Endothelial cell (in vitro differentiated cells): ENCODE results near the gene COMMD4. TPM values are rescaled to one million over a fixed set of nuclear protein-coding genes. Genes with fewer than 3 reads are reported as not detected.

Experiments used
- DNase-seq: peaks from one replicate; pipeline ENCODE4 v3.0.0; 2021; ENCODE audit warnings: low spot score
- H3K27ac Mint-ChIP-seq: one replicate; pipeline ENCODE4 v1.8.0; 2021; ENCODE audit warnings: mixed read lengths, inconsistent platforms; ENCODE audit not compliant: unreplicated experiment
- H3K27me3 Mint-ChIP-seq: one replicate; pipeline ENCODE4 v1.8.0; 2021; ENCODE audit warnings: mild to moderate bottlenecking, moderate library complexity, mixed read lengths, inconsistent platforms; ENCODE audit not compliant: unreplicated experiment
- H3K36me3 Mint-ChIP-seq: one replicate; pipeline ENCODE4 v1.8.0; 2021; ENCODE audit warnings: mild to moderate bottlenecking, low read depth, mixed read lengths, inconsistent platforms; ENCODE audit not compliant: unreplicated experiment
- H3K4me1 Mint-ChIP-seq: one replicate; pipeline ENCODE4 v1.8.0; 2021; ENCODE audit warnings: mild to moderate bottlenecking, mixed read lengths, inconsistent platforms; ENCODE audit not compliant: unreplicated experiment
- H3K4me3 Mint-ChIP-seq: one replicate; pipeline ENCODE4 v1.8.0; 2021; ENCODE audit warnings: mild to moderate bottlenecking, mixed read lengths, inconsistent platforms; ENCODE audit not compliant: unreplicated experiment
- H3K9me3 Mint-ChIP-seq: one replicate; pipeline ENCODE4 v1.8.0; 2021; ENCODE audit warnings: mixed read lengths, inconsistent platforms; ENCODE audit not compliant: unreplicated experiment
- total RNA-seq: library from RNA; stranded (reverse); fragmentation: NEBNext Ultra II Directional; extraction: Animal tissue kit (Norgen Biotek cat#: 25700); gene quantifications from one replicate; pipeline ENCODE4 v1.2.1, GENCODE V29; 2021; ENCODE audit not compliant: unreplicated experiment
- TF ChIP-seq, protein P1 (sequence below): fragments of 200-600 bp; sonication (generic); IDR thresholded peaks from one replicate; pipeline ENCODE4 v1.5.0; 2021; ENCODE audit warnings: antibody characterized with exemption; ENCODE audit not compliant: unreplicated experiment

COMMD4 gene
- total RNA-seq, 1 donor from 2014 or later = 165 TPM

DNA sequence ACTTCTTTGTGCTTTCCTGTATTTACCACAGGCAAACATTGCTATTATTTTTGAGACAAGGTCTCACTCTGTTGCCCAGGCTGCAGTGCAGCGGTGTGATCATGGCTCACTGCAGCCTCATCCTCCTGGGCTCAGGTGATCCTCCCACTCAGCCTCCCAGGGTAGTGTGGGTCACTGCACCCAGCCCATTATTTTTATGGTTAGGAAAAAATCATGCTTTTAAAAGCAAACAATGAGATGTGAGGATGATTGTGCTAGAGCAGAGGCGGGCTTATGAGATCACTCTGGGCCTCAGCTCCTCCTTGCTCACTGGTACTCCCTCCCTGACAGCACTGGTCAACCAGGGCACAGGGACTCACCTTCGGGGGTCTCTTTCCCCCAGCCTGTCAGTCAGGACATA lies 30.3 kb downstream of the COMMD4 start:
- H3K36me3 Mint-ChIP-seq = peaks cover 17% of the 10 kb centered on the region
- H3K4me1 Mint-ChIP-seq = peaks cover 32% of the 10 kb centered on the region
- no peak for DNase-seq
- TF ChIP-seq, protein P1, sequence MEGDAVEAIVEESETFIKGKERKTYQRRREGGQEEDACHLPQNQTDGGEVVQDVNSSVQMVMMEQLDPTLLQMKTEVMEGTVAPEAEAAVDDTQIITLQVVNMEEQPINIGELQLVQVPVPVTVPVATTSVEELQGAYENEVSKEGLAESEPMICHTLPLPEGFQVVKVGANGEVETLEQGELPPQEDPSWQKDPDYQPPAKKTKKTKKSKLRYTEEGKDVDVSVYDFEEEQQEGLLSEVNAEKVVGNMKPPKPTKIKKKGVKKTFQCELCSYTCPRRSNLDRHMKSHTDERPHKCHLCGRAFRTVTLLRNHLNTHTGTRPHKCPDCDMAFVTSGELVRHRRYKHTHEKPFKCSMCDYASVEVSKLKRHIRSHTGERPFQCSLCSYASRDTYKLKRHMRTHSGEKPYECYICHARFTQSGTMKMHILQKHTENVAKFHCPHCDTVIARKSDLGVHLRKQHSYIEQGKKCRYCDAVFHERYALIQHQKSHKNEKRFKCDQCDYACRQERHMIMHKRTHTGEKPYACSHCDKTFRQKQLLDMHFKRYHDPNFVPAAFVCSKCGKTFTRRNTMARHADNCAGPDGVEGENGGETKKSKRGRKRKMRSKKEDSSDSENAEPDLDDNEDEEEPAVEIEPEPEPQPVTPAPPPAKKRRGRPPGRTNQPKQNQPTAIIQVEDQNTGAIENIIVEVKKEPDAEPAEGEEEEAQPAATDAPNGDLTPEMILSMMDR = no peak
- H3K27me3 Mint-ChIP-seq = peaks cover 6% of the 10 kb centered on the region
- H3K9me3 Mint-ChIP-seq = no peaks in the 10 kb centered on the region
- H3K4me3 Mint-ChIP-seq = no peak overlapping the region
- H3K27ac Mint-ChIP-seq = no peak overlapping the region

DNA sequence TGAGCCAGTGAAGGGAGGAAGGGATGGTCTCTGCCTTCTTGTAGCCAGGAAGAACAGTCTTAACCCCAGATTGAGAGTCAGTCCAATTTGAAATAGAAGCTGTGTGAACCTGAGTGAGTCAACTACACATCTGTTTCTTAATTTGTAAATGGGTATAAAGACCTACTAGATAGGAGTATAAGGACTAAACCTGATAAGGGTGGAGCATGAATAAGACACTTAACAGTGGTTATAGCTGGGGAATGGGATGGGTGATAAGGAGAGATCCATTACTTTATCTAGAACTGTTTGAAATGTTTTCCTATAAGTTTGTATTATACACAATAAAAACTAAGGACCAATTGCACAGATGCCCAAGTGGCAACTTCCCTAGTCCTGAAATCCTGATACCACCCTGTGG lies 31.1 kb downstream of the COMMD4 start:
- Mint-ChIP-seq H3K27ac (peak overlapping the region; percentile 63), H3K4me3 (peak overlapping the region; percentile 86), H3K36me3 (peaks cover 21% of the 10 kb centered on the region), H3K4me1 (peaks cover 38% of the 10 kb centered on the region), H3K9me3 (no peaks in the 10 kb centered on the region), H3K27me3 (peaks cover 6% of the 10 kb centered on the region)
- TF ChIP-seq, protein P1 = no peak
- DNase-seq = no peak

DNA sequence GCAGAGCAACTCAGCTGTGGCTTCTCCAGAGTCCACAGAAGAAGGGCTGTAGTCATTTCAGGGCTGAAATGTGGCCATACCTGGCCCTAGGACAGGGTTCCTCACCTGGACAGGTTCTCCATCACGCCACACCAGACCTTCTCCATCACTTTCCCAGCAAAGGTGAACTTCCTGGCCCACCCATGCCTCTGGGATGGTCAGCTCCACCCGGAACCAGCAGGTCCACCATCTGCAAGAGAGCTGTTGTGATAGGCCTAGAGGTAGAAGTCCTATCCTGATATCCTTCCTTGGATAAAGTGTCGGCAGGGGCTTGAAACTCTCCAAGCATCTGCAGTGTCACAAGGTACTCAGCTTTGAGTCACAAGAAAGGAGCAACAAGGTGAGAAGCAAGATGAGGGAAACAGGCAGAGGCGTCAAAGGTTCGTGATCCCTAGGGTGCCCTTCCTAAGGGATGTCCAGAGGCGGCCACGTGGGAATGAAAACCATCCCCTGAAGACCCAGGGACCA lies 31.6 kb downstream of the COMMD4 start:
- H3K36me3 Mint-ChIP-seq = peaks cover 21% of the 10 kb centered on the region
- no peaks in the 10 kb centered on the region for H3K9me3 Mint-ChIP-seq
- H3K27me3 Mint-ChIP-seq = peaks cover 6% of the 10 kb centered on the region
- TF ChIP-seq, protein P1 = no peak
- peak overlapping the region; percentile 86 for H3K4me3 Mint-ChIP-seq
- no peak for DNase-seq
- H3K4me1 Mint-ChIP-seq = peaks cover 38% of the 10 kb centered on the region
- peak overlapping the region; percentile 83 for H3K27ac Mint-ChIP-seq

DNA sequence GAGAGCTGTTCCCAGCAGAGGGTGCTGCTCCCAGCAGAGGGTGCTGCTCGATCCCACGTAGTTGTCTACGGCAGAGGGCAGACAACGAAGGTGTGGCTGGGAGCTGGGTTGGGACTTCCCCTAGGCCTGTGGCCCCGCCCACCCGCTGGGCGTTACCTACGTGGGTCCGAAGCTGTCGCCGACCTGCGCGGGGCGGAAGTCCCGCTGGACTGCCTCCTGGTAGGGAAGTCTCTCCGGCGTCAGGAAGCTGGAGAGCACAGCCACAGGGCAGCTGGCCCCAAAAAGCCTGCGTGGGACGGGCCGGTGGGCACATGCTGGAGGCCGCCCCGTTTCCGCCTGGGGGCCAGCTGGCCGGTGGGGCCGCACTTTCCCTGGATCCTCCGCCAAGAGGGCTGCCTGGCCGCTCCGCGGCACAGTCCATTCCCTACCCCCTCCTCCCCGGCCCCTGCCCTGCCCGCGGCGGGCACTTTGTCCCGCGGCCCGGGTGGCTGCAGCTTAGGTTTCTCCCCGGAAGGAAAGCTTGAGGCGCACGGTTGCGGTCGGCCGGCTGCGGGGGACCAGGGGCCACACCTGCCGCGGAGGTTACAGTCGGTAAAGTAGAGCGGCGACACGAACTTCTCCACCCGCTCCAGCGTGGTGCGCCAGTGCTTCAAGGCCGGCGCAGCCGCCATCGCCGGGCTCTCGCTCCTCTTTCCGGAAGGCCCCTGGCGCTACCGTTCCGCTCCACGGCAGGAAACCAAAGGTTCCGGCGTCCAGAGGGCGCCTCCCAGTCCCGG lies 32.2 kb downstream of the COMMD4 start, which contains the start of gene MAN2C1:
Gene MAN2C1 (minus strand): TSS at position 695 of the 776 bp plus-strand sequence. CDS start 24 bp downstream, at position 671.
- H3K9me3 Mint-ChIP-seq = no peaks in the 10 kb centered on the region
- H3K27ac Mint-ChIP-seq = peak within 1 kb of the TSS; percentile 96
- H3K27me3 Mint-ChIP-seq = peaks cover 6% of the 10 kb centered on the region
- H3K36me3 Mint-ChIP-seq = peaks cover 21% of the 10 kb centered on the region
- H3K4me1 Mint-ChIP-seq = peaks cover 43% of the 10 kb centered on the region
- peak; percentile 91 for DNase-seq
- TF ChIP-seq, protein P1 = no peak
- H3K4me3 Mint-ChIP-seq = peak within 1 kb of the TSS; percentile 88

DNA sequence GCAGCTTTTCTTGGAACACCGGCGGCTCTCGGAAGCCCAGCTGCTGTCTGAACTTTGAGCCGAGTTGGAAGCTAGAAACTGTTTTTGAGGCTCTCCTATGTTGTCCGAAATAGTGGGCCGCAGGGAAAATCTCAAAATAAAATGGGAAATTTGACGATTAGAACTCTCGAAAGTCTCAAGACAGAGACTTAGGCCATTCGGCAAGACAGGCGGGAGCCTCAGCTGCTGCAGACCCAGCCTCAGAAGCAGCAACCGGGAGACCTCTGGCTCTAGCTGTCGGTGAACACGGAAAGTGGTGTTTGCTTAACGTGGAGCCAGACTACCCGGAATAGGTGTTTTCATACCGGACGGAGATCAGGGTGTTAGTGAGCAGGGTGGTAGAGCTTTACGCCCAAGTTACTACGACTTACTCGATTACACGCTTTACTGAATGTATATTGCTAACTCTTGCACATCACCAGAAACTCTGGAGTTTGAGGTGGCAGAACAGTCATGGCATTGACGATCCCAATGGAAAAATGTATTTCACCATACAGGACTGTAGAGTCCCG lies 32.9 kb downstream of the COMMD4 start:
- peaks cover 44% of the 10 kb centered on the region for H3K4me1 Mint-ChIP-seq
- H3K9me3 Mint-ChIP-seq = no peaks in the 10 kb centered on the region
- peaks cover 6% of the 10 kb centered on the region for H3K27me3 Mint-ChIP-seq
- H3K27ac Mint-ChIP-seq = peak overlapping the region; percentile 96
- H3K36me3 Mint-ChIP-seq = peaks cover 20% of the 10 kb centered on the region
- peak overlapping the region; percentile 88 for H3K4me3 Mint-ChIP-seq
- no peak for DNase-seq
- TF ChIP-seq, protein P1 = no peak
